ENCODE results near the gene GID8.

The GID8 gene

GRCh38 chr20:62938105-62938888 is at the start of gene GID8:
TSS of gene GID8 (plus strand) at chr20:62938147. CDS start at chr20:62941503, 3,356 bp downstream.
- DNase-seq, result peak; percentile 48

- no peak for DNase-seq
Observed at GRCh38 chr20:62888406-62888805, 49.5 kb upstream of the GID8 start.

GRCh38 chr20:62888910-62889309 is 49.0 kb upstream of the GID8 start:
- DNase-seq, result no peak

- DNase-seq, result no peak
Observed at GRCh38 chr20:62889411-62889810, 48.5 kb upstream of the GID8 start.

- DNase-seq, result no peak
Observed at GRCh38 chr20:62889871-62890270, 48.1 kb upstream of the GID8 start.

GRCh38 chr20:62890444-62890843 is 47.5 kb upstream of the GID8 start:
- DNase-seq, result no peak

GRCh38 chr20:62891111-62891510 is 46.8 kb upstream of the GID8 start:
- no peak for DNase-seq

- no peak for DNase-seq
Observed at GRCh38 chr20:62892348-62893304, 45.3 kb upstream of the GID8 start.

- DNase-seq, result no peak
Observed at GRCh38 chr20:62893700-62894099, 44.2 kb upstream of the GID8 start.

GRCh38 chr20:62894261-62894660 is 43.7 kb upstream of the GID8 start:
- DNase-seq, result no peak

- DNase-seq, result no peak
Observed at GRCh38 chr20:62895539-62895938, 42.4 kb upstream of the GID8 start.

- no peak for DNase-seq
Observed at GRCh38 chr20:62896526-62896925, 41.4 kb upstream of the GID8 start.

- no peak for DNase-seq
Observed at GRCh38 chr20:62897666-62898065, 40.3 kb upstream of the GID8 start.

- no peak for DNase-seq
Observed at GRCh38 chr20:62898093-62898964, 39.6 kb upstream of the GID8 start.

GRCh38 chr20:62898970-62899632 is 38.8 kb upstream of the GID8 start:
- DNase-seq, result no peak

GRCh38 chr20:62899633-62900051 is 38.3 kb upstream of the GID8 start:
- DNase-seq, result no peak

GRCh38 chr20:62900052-62900691 is 37.8 kb upstream of the GID8 start:
- DNase-seq, result peak; percentile 62

- no peak for DNase-seq
Observed at GRCh38 chr20:62900692-62901584, 37.0 kb upstream of the GID8 start.

GRCh38 chr20:62901891-62902290 is 36.1 kb upstream of the GID8 start:
- no peak for DNase-seq

- DNase-seq, result peak; percentile 56
Observed at GRCh38 chr20:62902926-62903615, 34.9 kb upstream of the GID8 start.

Measured in EL (cell line).